Stimulated activated CD4-positive, alpha-beta T cell treated with anti-CD3 and anti-CD28 coated beads, Interleukin-15, amount 100 ng/mL, for 1 hour (primary cell): Measurements from ENCODE around the gene CALN1.

Experiments
- DNase-seq, 2 donors: peaks; one replicate each; pipeline ENCODE4 v3.0.0-alpha.2; 2020; ENCODE audit warnings: low read depth in 1 of 2, low spot score in 1 of 2

CALN1 gene

DNA sequence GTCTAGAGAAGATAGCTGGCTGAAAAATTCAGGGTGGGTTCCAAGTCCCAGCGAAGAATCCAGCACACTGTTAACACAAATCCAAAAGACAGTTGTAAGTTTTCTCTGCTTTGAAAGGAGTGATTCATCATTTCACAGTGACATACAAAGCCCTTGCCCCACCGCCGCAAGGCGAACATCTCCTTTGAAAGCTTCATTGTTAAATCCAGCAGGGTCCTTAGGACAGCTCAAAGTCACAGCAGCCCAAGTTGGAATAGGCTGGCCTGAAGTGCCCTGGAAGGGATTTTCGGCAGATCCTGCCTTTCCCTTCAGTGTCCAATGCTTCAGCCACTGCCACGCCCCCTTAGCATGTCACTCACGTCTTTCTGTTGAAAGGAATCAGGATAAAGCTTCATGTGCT lies 526.1 kb downstream of the CALN1 start:
- no peak for DNase-seq

DNA sequence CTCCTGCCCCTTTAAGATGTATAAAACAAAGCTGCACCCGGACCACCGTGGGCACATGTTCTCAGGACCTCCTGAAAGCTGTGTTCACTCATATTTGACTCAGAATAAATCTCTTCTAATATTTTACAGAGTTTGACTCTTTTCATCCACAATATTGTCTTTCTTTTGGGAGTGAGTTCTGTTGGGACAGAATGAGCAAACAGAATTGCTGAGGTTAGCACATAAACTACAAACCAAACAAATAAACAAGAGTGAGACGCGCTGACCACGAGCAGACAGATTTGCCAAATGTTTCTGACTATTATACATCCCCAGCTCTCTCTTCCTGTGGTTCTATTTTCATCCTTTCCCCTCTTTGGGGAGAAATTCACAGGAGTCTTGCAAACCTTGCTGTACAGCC lies 526.7 kb downstream of the CALN1 start:
- DNase-seq, result no peak

DNA sequence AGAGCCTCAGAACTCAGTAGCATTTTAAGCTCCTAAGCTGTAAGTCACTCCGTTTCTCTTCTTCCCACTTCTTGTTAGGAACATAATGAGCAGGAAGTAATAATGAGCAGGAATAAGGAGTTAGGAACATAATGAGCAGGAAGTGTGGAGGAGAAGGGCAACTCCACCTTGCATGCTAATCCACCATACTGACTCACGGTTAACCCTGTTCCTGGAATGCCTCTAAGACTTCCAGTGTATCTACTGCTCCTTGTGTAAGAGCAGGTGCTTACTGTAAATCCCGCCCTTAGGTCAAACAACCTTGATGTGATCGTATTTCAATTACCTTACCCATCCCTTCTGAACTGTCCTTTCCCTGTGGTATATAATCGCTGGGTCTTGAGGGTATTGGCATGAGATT lies 528.7 kb downstream of the CALN1 start:
- no peak for DNase-seq

DNA sequence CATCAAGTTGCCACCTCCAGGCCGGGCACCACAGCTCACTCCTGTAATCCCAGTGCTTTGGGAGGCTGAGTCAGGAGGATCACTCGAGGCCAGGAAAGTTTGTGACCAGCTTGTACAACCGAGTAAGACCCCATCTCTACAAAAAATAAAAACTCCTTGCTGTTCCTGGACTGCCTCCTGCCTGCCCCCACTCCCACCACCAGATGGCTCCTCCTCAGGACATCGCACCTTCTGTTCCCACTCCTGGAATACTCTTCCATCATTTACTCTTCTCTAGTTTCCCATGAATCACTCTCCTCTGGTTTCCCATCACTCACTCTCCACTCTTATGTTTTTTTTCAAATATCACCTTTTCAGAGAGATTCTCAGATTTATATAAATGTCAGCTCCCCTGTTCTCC lies 540.7 kb downstream of the CALN1 start:
- DNase-seq, result no peak

GRCh38 chr7:71870812-71871211 lies 541.3 kb downstream of the CALN1 start:
- no peak for DNase-seq

GRCh38 chr7:71868797-71869196 lies 543.3 kb downstream of the CALN1 start:
- DNase-seq, result no peak

DNA sequence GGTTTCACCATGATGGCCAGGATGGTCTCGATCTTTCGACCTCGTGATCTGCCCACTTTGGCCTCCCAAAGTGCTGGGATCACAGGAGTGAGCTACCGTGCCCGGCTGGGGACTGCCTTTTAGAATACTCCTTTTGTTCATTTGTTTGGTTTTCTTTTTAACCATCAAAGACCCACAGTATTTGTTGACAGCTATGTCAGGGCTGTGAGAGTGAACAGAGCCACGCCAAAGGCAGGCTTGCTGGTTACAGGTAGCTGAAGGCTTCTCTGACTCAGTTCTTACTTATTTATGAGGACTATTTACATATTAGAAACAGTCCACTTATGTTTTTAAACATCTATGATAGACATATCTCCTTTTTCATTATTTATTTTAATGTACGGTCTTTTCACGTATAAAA lies 544.5 kb downstream of the CALN1 start:
- DNase-seq, result no peak

GRCh38 chr7:71865172-71865571 lies 547.0 kb downstream of the CALN1 start:
- no peak for DNase-seq

DNA sequence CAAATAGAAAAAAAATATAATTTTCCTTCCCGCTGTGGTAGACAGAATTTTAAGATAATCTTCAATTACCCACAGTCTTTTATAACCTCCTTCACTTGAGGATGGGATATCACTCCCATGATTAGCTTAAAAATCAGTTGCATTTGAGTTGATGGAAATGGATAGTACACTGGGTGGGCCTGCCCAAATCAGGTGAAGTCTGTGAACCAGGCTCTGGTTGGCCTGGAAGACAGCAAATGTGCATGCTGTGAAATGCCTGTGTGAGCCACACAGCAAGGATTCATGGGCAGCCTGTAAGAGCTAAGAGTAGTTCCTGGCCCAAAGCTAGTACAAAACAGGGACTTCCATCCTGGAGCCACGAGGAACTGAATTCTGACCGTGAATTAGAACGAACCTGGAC lies 548.0 kb downstream of the CALN1 start:
- DNase-seq, result no peak

- no peak for DNase-seq
Observed at GRCh38 chr7:71860572-71860971, 551.6 kb downstream of the CALN1 start.

DNA sequence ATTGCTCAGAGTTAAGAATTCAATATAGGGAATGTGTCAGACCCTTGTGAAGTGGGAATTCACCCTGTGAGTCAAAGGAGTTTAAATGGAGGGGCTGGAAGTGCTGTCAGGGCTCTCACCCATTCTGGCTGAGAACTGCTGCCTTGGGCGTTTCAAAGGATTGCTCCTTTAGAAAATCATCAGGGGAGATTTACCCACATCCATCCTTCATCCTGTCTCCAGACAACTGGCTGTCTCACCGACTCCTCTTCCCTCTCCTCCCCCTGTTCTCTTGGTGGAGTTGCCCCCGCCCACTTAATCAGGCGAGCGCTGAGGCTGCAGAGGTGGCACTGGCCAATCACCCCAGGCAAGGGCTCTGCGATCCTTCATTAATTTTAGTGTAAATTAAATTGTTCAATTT lies 554.8 kb downstream of the CALN1 start:
- DNase-seq, result no peak

DNA sequence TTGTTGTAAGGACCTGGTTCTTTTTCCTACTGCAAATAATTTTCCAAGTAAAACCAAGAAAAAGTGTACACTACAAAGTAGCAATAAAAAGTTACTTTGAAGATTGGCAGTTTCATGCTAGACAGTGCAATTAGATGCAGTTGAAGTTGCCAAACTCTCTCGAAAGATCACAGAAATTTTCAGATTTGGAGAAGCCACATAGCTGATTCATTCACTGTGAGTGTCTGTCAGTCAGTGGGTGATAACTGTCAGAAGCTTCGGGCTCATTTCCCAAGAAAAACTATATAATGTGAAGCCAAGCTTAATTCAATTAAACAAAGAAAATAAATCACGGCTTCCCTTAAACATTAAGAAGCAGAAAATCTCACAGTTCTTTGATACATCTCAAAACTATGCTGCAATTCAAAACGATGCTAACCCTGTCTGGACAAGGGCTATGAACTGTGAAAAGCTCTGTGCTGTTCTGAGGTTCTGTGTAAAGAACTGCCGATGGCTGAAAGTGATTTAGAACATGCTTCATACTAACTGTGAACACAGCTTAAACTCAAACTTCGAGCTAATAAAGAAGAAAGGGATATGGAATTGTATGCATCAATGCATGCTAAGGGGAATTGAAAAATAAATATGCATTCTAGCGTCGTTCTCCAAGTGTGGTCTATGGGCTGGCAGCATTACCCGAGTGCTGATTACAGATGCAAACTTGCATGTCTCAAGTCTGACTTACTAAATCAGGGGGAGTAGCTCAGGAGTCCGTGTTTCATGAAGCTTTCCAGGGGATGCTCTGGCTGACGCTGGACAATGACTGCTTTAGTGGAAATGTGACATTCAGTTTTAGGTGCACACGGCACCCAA lies 557.4 kb downstream of the CALN1 start:
- no peak for DNase-seq

DNA sequence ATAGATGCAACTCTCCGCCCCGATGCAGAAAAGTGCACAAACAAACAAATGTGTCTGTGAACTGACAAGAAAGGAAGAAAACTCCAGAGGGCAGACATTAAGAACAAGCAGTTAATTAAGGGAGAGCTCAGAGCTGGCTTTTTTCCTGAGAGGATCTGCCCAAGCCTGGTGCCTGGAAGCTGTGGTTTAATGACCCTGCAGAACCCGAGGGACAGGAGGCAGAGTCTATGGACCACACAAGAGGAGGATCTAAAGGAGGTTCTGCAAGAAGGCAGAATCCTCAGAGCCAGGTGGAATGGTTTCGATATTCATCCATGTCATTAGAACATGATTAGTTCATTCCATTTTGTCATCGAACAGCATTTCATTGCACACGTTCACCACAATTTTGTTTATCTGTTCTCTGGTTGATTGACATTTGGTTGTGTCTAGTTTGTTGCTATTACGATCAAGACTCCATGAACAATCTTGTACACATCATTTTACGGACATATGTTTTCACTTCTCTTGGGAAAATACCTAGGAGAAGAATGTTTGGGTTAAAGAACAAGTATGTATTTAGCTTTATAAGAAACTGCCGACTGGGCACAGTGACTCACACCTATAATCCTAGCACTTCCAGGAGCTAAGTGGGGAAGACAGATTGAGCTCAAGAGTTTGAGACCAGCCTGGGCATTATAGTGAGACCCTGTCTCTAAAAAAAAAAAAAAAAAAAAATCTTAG lies 560.2 kb downstream of the CALN1 start:
- DNase-seq, result no peak

- no peak for DNase-seq
Observed at GRCh38 chr7:71846160-71846559, 566.0 kb downstream of the CALN1 start.

DNA sequence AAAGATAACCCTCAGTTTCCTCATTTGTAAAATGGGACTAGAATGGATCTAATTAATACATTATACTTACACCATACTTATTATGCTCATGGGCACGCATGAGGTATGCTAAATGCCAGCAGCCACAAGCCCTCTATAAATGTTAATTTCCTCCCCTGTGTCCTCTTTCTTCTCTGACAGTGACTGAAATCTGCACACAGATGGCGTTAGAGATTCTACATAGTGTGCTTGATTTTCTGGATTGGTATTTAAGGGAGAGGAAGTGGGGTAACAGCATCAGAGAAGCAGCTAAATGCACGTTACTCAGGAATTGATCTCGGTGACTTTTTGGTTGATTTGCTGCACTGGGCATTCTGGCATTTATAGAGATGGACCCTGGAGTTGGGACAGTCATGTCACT lies 568.5 kb downstream of the CALN1 start:
- no peak for DNase-seq

- DNase-seq, result no peak
Observed at GRCh38 chr7:71842786-71843185, 569.4 kb downstream of the CALN1 start.

DNA sequence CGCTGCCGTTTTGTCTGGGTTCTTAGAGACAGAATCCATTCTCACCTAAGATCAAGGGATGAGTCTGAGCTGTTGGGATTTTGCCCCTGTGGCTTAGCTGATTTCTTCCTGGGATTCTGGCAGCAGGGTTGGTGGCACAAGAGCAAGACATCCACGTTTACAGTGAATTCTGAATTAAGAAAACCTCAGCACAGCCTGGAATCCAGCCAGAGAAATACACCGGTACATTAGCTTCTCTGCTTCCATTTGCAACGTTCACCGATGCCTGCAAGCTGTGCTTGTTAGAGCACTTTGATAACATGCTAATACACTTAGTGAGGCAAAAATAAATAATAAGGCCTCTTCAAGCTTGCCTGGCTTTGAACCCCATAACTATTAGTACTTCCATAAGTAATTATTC lies 569.8 kb downstream of the CALN1 start:
- no peak for DNase-seq

GRCh38 chr7:71835056-71835455 lies 577.1 kb downstream of the CALN1 start:
- no peak for DNase-seq

GRCh38 chr7:71829515-71829914 lies 582.6 kb downstream of the CALN1 start:
- no peak for DNase-seq

DNA sequence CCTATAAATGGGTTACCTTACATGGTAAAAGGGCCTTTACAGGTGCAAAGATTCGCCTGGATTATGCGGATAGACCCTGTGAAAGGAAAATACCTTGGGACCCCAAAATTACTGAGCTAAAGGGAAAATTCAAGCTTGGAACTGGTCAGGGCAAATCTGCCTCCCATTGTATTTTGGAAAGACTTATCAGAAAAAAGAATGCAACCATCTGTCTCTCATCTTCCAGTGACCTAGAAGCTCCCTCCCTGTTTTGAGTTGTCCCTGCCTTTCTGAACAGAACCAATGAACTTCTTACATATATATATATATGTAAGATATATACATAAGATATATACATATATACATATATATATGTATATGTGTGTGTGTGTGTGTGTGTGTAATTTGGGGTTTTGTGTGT lies 583.8 kb downstream of the CALN1 start:
- no peak for DNase-seq

DNA sequence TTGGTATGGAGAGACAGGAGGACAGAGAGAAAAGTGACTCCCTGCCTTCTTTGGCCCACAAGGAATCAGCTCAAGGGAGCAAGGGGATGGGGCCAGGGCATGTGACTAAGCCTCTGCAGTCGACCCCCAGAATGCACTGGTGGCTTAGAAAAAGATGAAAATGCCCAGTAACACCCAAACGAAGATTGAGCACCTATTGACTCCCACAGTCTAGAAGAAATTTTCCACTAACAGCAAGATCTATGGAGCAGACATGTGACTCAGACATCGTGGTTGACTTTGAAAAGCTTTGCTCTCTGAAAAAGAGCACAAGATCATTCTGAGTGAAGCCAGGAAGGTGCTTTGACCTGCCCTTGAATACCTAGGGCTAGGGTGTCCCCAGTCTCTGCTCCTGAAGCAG lies 586.0 kb downstream of the CALN1 start:
- DNase-seq, result no peak

DNA sequence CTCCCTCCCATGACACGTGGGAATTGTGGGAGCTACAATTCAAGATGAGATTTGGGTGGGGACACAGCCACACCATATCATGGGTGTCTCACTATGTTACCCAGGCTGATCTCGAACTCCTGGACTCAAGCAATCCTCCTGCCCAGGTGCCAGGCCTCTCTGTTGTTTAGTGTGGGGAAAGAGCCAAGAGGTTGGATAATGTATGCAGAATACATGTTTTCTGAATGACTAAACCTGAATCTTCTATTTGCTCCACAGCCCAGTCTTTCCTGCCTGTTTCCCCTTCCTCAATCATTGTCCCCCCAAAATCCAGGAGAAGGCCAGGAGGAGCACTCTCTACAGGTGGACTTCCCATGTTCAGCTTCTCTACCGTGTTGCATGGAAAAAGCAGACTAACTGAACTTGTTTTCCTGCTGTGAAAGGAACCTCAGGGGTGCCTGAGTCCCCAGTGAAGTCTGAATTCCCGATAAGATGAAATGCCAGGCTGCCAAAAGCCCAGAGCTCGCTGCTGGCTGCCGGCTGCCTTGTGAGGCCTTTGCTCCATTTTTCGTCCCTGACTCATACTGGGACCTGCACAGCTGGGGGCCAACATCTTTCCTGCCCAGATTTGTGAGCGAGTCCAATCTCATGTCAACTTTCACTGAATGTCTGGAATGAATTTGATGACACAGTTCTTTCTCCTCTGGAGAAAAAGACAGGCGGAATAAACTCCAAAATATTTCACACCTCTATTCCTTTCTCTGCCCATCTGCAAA lies 588.0 kb downstream of the CALN1 start:
- no peak for DNase-seq
